ENCODE measurements around the gene ARHGAP42.

GRCh38 chr11:100793525-100793924 lies 106.4 kb downstream of the ARHGAP42 start:
- TF ChIP-seq POLR2A (IDR thresholded peaks at IDR 0.05) (no peak), CTCF (IDR thresholded peaks at IDR 0.05) (no peak), EP300 (IDR thresholded peaks at IDR 0.05) (no peak)

All from ovary (tissue), 3 donors.